Esophagus squamous epithelium (tissue), 4 donors: ENCODE data around the gene PDGFRB.

Experiments
- POLR2A ChIP-seq, 4 donors: fragments of 450-650 bp; IDR thresholded peaks; one replicate each; pipeline ENCODE4 v1.6.1; 2017; ENCODE audit warnings: antibody characterized with exemption in 4 of 4, mild to moderate bottlenecking in 4 of 4, moderate library complexity in 3 of 4
- TF ChIP-seq, protein P1 (sequence below), 6 experiments: fragments of 450-650 bp in 4 of 6; fragments of 200-600 bp in 2 of 6; sonication (generic) in 2 of 6; IDR thresholded peaks; one replicate each; pipeline ENCODE4 v1.5.1; 2016 to 2019; ENCODE audit warnings: antibody characterized with exemption in 6 of 6, mild to moderate bottlenecking in 4 of 6, moderate library complexity in 4 of 6

DNA sequence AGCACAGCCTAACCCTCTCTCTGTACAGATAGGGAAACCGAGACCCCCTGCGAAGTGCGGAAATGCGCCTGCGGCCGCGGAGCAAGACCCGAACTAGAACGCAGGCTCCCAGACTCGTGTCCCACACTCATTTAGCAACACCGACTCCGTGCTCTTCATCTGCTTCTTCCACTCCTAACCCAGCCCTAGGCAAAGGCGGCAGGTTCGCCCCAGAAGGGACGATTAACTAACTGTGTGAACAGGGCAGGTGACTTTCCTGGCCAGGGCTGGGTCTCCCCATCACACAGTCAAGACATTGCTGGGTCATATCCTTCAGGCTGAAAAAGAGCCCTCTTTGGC is 11.8 kb upstream of the PDGFRB start:
- TF ChIP-seq, protein P1, sequence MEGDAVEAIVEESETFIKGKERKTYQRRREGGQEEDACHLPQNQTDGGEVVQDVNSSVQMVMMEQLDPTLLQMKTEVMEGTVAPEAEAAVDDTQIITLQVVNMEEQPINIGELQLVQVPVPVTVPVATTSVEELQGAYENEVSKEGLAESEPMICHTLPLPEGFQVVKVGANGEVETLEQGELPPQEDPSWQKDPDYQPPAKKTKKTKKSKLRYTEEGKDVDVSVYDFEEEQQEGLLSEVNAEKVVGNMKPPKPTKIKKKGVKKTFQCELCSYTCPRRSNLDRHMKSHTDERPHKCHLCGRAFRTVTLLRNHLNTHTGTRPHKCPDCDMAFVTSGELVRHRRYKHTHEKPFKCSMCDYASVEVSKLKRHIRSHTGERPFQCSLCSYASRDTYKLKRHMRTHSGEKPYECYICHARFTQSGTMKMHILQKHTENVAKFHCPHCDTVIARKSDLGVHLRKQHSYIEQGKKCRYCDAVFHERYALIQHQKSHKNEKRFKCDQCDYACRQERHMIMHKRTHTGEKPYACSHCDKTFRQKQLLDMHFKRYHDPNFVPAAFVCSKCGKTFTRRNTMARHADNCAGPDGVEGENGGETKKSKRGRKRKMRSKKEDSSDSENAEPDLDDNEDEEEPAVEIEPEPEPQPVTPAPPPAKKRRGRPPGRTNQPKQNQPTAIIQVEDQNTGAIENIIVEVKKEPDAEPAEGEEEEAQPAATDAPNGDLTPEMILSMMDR (IDR thresholded peaks at IDR 0.05), result no peak
- TF ChIP-seq POLR2A (IDR thresholded peaks at IDR 0.05), result no peak
